HepG2 (cell line): ENCODE measurements around the gene SPATC1L. TPM values are rescaled to one million over a fixed set of nuclear protein-coding genes. Genes with fewer than 3 reads are reported as not detected.
A peak's percentile ranks its signal among the peaks of the same experiment; 100 is the strongest.

Experiments used
- ATAC-seq: fragments of 200-7000 bp; cut with Tn5 transposase; 3 replicates; pipeline ENCODE4 v1.9.1; 2020; ENCODE audit warnings: mild to moderate bottlenecking, moderate library complexity
- BruUV-seq: library from RNA; stranded (reverse); fragments of 400-500 nt; replicated peaks from 2 replicates; lab custom pipeline; 2021; lab: Mats Ljungman, UMichigan
- CTCF ChIA-PET: fragments of 300-600 bp; formaldehyde crosslinking; extraction: SDS; loops from one replicate; lab custom pipeline; 2021; ENCODE audit warnings: low total read pairs, inconsistent platforms, low intra/inter-chr PET ratio; lab: Yijun Ruan, JAX
- POLR2A ChIA-PET: fragments of 350-600 bp; sonication (Branson Sonifier 250); formaldehyde crosslinking; loops from one replicate; lab custom pipeline; 2020; ENCODE audit warnings: antibody characterized with exemption, inconsistent platforms; lab: Yijun Ruan, JAX
- DNase-seq: peaks from one replicate; pipeline ENCODE4 v3.0.0-alpha.2; 2015; ENCODE audit warnings: low spot score
- FAIRE-seq: peaks from 3 replicates; lab custom pipeline; 2011; peaks lifted over from hg19 to GRCh38; lab: Jason Lieb, UNC
- H2AFZ ChIP-seq: one replicate; pipeline ENCODE4 v1.6.1; 2011; ENCODE audit warnings: low read length, inconsistent platforms
- H3K27ac ChIP-seq: fragments of 300-600 bp; 3 replicates; pipeline ENCODE4 v1.8.0; 2011; ENCODE audit warnings: mixed run types, mild to moderate bottlenecking, mixed read lengths, low read length, inconsistent platforms; ENCODE audit not compliant: insufficient read depth; ENCODE audit errors: extremely low read length
- H3K27me3 ChIP-seq, 2 experiments: fragments of 200-600 bp in 1 of 2; 2 replicates in 1 of 2; 3 replicates in 1 of 2; pipeline versions ENCODE4 v1.6.0 to v1.8.0; 2011; ENCODE audit warnings: low read length in 2 of 2, mild to moderate bottlenecking in 2 of 2, moderate library complexity in 2 of 2, inconsistent platforms in 1 of 2; ENCODE audit not compliant: insufficient read depth in 2 of 2, control insufficient read depth in 1 of 2
- H3K36me3 ChIP-seq, 2 experiments: fragments of 200-600 bp in 1 of 2; replicated peaks in 1 of 2; 2 replicates in 1 of 2; 3 replicates in 1 of 2; pipeline versions ENCODE4 v1.5.1 to v1.8.0; 2011; ENCODE audit warnings: low read length in 2 of 2, inconsistent platforms in 1 of 2; ENCODE audit not compliant: insufficient read depth in 2 of 2, control insufficient read depth in 1 of 2
- H3K4me1 ChIP-seq: 2 replicates; pipeline ENCODE4 v1.5.1; 2012; ENCODE audit warnings: low read length, inconsistent platforms; ENCODE audit not compliant: insufficient read depth
- H3K4me2 ChIP-seq: 2 replicates; pipeline ENCODE4 v1.6.0; 2011; ENCODE audit warnings: low read depth, low read length, inconsistent platforms
- H3K4me3 ChIP-seq, 3 experiments: fragments of 200-600 bp in 1 of 3; sonication (generic), shearing (Covaris generic) in 1 of 3; replicated peaks in 1 of 3; 2 replicates each; pipeline ENCODE4 v1.5.1; 2011 to 2016; ENCODE audit warnings: low read length in 3 of 3, inconsistent platforms in 2 of 3, low read depth in 2 of 3, mild to moderate bottlenecking in 2 of 3, control low read depth in 1 of 3, mixed read lengths in 1 of 3; ENCODE audit not compliant: insufficient read depth in 1 of 3
- H3K79me2 ChIP-seq: one replicate; pipeline ENCODE4 v1.6.1; 2011; ENCODE audit warnings: low read length, inconsistent platforms; ENCODE audit not compliant: insufficient read depth
- H3K9ac ChIP-seq: 2 replicates; pipeline ENCODE4 v1.6.0; 2011; ENCODE audit warnings: mild to moderate bottlenecking, low read depth, low read length, inconsistent platforms; ENCODE audit not compliant: insufficient read depth
- H3K9me3 ChIP-seq: 2 replicates; pipeline ENCODE4 v1.5.1; 2012; ENCODE audit warnings: mild to moderate bottlenecking, low read length
- H4K20me1 ChIP-seq: 2 replicates; pipeline ENCODE4 v1.6.0; 2011; ENCODE audit warnings: inconsistent platforms, mild to moderate bottlenecking, low read length, moderate library complexity; ENCODE audit not compliant: insufficient read depth
- ZNF839 ChIP-seq: sonication (generic); formaldehyde crosslinking; IDR thresholded peaks from 2 replicates; pipeline ENCODE4 v1.4.0; 2020; ENCODE audit warnings: missing genetic modification reagents, mild to moderate bottlenecking, borderline replicate concordance
- WGBS: methylation state at CpG from one replicate; pipeline ENCODE4 v1.1.6; 2017; ENCODE audit warnings: low lambda C conversion rate; 5-methylcytosine and 5-hydroxymethylcytosine counted together
- in situ Hi-C: cut with HindIII; loops from 2 replicates; pipeline ENCODE4 v1.10.0; 2017; ENCODE audit warnings: low pct_unique_long_range_greater_than_20kb; ENCODE audit not compliant: extremely low pct_ligation_motif_present
- intact Hi-C: fragments of 100-400 bp; cut with micrococcal nuclease; formaldehyde crosslinking; loops from one replicate; pipeline ENCODE4 v1.10.0; 2022; ENCODE audit not compliant: unreplicated experiment
- polyA plus RNA-seq, 8 experiments: library from polyadenylated mRNA; depleted of rRNA in 3 of 8; stranded (reverse) in 7 of 8; unstranded in 1 of 8; fragments of >200 nt; fragmentation: Illumina TruSeq in 4 of 8; extraction: Trizol in 4 of 8; gene quantifications; 2 replicates each; pipeline versions ENCODE4 v1.2.1 to v1.2.3, GENCODE V29; 2011 to 2016; ENCODE audit warnings: low read depth in 4 of 8, missing spikeins in 1 of 8, mixed read lengths in 1 of 8; ENCODE audit not compliant: insufficient read depth in 1 of 8
- total RNA-seq, 5 experiments: library from RNA; depleted of rRNA; stranded (reverse); fragments of >200 nt; fragmentation: Illumina TruSeq; extraction: Trizol; gene quantifications; 2 replicates each; pipeline ENCODE4 v1.2.3, GENCODE V29; 2016; ENCODE audit warnings: low read depth in 1 of 5
- TF ChIP-seq, protein P1 (sequence below): sonication (generic); formaldehyde crosslinking; IDR thresholded peaks from 2 replicates; pipeline ENCODE4 v1.5.0; 2020; ENCODE audit warnings: missing genetic modification reagents
- TF ChIP-seq, protein P2 (sequence below), 2 experiments: sonication (generic) in 1 of 2; formaldehyde crosslinking in 1 of 2; IDR thresholded peaks; 2 replicates each; pipeline versions ENCODE4 v1.4.0 to v1.6.1; 2018 to 2020; ENCODE audit warnings: missing genetic modification reagents in 2 of 2, borderline replicate concordance in 1 of 2, low read depth in 1 of 2, mild to moderate bottlenecking in 1 of 2, missing biosample characterization in 1 of 2

Gene SPATC1L
- total and polyA plus RNA-seq, 2 of the 13 experiments (the other 11 are each of a cell fraction or from before 2014, with no cell fraction given) = 1.4 to 3.3 TPM

DNA sequence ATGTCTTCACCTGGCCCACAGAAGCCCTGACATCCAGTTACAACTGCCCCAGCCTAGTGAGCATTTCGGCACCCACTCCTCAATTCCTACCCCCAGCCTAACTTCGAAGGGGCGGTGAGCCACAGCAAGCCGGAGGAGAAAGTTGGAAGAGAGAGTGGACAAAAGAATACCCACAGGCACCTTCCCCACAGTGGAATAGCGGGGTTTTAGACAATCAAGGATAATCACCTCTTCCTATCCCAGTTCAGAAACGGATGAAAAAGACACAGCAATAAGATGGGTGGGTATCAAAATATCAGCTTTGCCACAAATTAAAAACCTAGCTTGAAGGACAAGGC, 45.6 kb upstream of the SPATC1L start:
- Histone ChIP-seq H3K4me2 (peak overlapping the region; percentile 98), H2AFZ (no peak overlapping the region), H3K27me3 (no peaks in the 10 kb centered on the region), H3K9ac (peak overlapping the region; percentile 85), H3K4me1 (peaks cover 49% of the 10 kb centered on the region), H4K20me1 (peaks cover 22% of the 10 kb centered on the region), H3K4me3 (peak overlapping the region; percentile 61 to 89 (median 82)), H3K79me2 (peaks cover 50% of the 10 kb centered on the region), H3K27ac (peak overlapping the region; percentile 78), H3K36me3 (peaks cover 0 to 18% of the 10 kb centered on the region in 2 experiments; a peak in 4 of 5 replicates), H3K9me3 (no peaks in the 10 kb centered on the region)
- no peak for FAIRE-seq
- DNase-seq = no peak
- CTCF ChIA-PET = no interaction called here
- ATAC-seq = no peak
- in situ Hi-C loops = loop anchor here (5.0 kb wide), 1 partner anchor 258 kb away; no protein-coding TSS in a partner anchor
- TF ChIP-seq, protein P1, sequence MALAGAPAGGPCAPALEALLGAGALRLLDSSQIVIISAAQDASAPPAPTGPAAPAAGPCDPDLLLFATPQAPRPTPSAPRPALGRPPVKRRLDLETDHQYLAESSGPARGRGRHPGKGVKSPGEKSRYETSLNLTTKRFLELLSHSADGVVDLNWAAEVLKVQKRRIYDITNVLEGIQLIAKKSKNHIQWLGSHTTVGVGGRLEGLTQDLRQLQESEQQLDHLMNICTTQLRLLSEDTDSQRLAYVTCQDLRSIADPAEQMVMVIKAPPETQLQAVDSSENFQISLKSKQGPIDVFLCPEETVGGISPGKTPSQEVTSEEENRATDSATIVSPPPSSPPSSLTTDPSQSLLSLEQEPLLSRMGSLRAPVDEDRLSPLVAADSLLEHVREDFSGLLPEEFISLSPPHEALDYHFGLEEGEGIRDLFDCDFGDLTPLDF = no peak
- TF ChIP-seq, protein P2, sequence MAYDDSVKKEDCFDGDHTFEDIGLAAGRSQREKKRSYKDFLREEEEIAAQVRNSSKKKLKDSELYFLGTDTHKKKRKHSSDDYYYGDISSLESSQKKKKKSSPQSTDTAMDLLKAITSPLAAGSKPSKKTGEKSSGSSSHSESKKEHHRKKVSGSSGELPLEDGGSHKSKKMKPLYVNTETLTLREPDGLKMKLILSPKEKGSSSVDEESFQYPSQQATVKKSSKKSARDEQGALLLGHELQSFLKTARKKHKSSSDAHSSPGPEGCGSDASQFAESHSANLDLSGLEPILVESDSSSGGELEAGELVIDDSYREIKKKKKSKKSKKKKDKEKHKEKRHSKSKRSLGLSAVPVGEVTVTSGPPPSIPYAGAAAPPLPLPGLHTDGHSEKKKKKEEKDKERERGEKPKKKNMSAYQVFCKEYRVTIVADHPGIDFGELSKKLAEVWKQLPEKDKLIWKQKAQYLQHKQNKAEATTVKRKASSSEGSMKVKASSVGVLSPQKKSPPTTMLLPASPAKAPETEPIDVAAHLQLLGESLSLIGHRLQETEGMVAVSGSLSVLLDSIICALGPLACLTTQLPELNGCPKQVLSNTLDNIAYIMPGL (CRISPR knock-in tag; IDR thresholded peaks at IDR 0.05; ENCODE audit: borderline replicate concordance in 1 of 2, low read depth in 1 of 2) = peak in 1 of 2 experiments; percentile 4; a peak in 1 of 4 replicates
- 0 out of 2 replicates have a peak, but pooled peaks have one; percentile 5 for TF ChIP-seq ZNF839 (CRISPR knock-in tag)
- 91% methylated on average over 6 of the region's 6 CpGs for WGBS
- BruUV-seq = no TSS peak
- intact Hi-C loops = loop anchor here (2.0 to 10.0 kb wide), 3 partner anchors 55 to 95 kb away; partner anchors contain the start of genes FTCD, MCM3AP, PCNT and YBEY
- POLR2A ChIA-PET = interaction anchor here (0.6 to 2.0 kb wide), 3 partner anchors 11 to 76 kb away, joined by 3 to 5 read pairs (median 4); no protein-coding TSS in a partner anchor
